Pancreas (tissue), 10 donors: ENCODE results near the gene FAM50B. TPM values are rescaled to one million over a fixed set of nuclear protein-coding genes. Genes with fewer than 3 reads are reported as not detected.

Experiments used
- ATAC-seq, 4 donors: fragments of 200-7000 bp; cut with Tn5 transposase; one replicate each; pipeline versions ENCODE4 v1.8.0 to v1.9.1; 2020; ENCODE audit warnings: mild to moderate bottlenecking in 4 of 4, moderate library complexity in 4 of 4
- DNase-seq, 6 donors: peaks; one replicate each; pipeline ENCODE4 v3.0.0-alpha.2; 2020
- FAIRE-seq: peaks from 2 replicates; lab custom pipeline; 2012; peaks lifted over from hg19 to GRCh38; lab: Jason Lieb, UNC
- H3K27ac ChIP-seq, 4 donors: fragments of 200-600 bp; sonication (generic); 1 replicate in 3 of 4; 2 replicates in 1 of 4; pipeline versions ENCODE4 v1.5.0 to v1.8.0; 2020
- H3K27me3 ChIP-seq, 4 donors: fragments of 200-600 bp; one replicate each; pipeline ENCODE4 v1.8.0; 2021
- H3K36me3 ChIP-seq, 3 donors: fragments of 200-600 bp; sonication (generic) in 1 of 3; one replicate each; pipeline versions ENCODE4 v1.5.0 to v1.8.0; 2020 to 2021
- H3K4me1 ChIP-seq, 3 donors: fragments of 200-600 bp; one replicate each; pipeline ENCODE4 v1.8.0; 2021
- H3K4me3 ChIP-seq, 4 donors: fragments of 200-600 bp; sonication (generic) in 2 of 4; one replicate each; pipeline versions ENCODE4 v1.5.0 to v1.8.0; 2020 to 2021
- H3K9me3 ChIP-seq, 4 donors: fragments of 200-600 bp; one replicate each; pipeline ENCODE4 v1.8.0; 2021
- CTCF ChIP-seq, 4 donors: fragments of 200-600 bp; sonication (generic) in 3 of 4; IDR thresholded peaks; one replicate each; pipeline versions ENCODE4 v1.5.0 to v1.8.0; 2021; ENCODE audit warnings: antibody characterized with exemption in 4 of 4
- WGBS, 2 donors: extraction: QIAGEN DNeasy Blood & Tissue Kit; methylation state at CpG; one replicate each; pipeline ENCODE4 v1.1.7; 2013; 5-methylcytosine and 5-hydroxymethylcytosine counted together
- intact Hi-C, 3 donors: fragments of 100-400 bp; cut with DNase I; formaldehyde crosslinking; loops; one replicate each; pipeline versions ENCODE4 v1.11.1 to v1.14.2; 2022
- polyA plus RNA-seq, 2 donors: library from polyadenylated mRNA; stranded (reverse); fragments of 200-250 nt; gene quantifications; one replicate each; pipeline ENCODE4 v1.2.3, GENCODE V29; 2013
- total RNA-seq, 6 donors: library from RNA; stranded (reverse); fragmentation: NEBNext Ultra II Directional in 4 of 6; extraction: Animal tissue kit (Norgen Biotek cat#: 25700) in 4 of 6; gene quantifications; one replicate each; pipeline versions ENCODE4 v1.2.1 to v1.2.4, GENCODE V29; 2021 to 2023
- donor health status: healthy with polysubstance abuse.
- donor health status: DM: no; HTN: no; CAD: no; lungs with moderate emphysema.
- donor health status: DM: no; HTN: no; CAD: no.
- donor health status: control.
- donor health status: control.
- donor health status: Bipolar disorder and iron deficiency.
- donor health status: DM: yes; HTN: yes; CAD: no.
- donor health status: DM: no; HTN: no; CAD: no.
- donor health status: DM: no; HTN: no; CAD: no.
- donor health status: DM: yes; HTN: yes; CAD: no.

Gene FAM50B
- total and polyA plus RNA-seq, 8 donors: 3.6 to 9.7 (median 5.9) TPM

DNA sequence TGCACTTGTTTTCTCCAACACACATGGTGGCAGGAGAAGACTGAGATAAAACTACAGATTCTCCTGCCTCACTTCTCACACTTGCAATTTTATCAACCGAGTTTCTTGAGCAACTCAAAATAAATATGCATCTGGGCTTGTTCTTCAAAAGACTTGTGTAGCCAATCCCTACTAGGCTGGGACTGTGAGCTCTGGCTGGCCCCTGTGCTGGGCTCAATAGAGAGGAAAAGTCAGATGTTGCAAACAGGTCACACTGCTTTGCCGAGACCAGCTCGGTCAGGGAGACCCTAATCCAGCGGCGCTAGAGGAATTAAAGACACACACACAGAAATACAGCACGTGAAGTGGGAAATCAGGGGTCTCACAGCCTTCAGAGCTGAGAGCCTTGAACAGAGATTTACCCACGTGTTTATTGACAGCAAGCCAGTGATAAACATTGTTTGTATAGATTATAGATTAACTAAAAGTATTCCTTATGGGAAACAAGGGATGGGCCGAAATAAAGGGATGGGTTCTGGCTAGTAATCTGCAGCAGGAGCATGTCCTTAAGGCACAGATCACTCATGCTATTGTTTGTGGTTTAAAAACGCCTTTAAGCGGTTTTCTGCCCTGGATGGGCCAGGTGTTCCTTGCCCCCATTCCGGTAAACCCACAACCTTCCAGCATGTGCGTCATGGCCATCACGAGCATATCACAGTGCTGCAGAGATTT, 32.7 kb downstream of the FAM50B start:
- H3K9me3 ChIP-seq: no peaks in the 10 kb centered on the region
- peaks cover 0 to 9% (median 0%) of the 10 kb centered on the region in 3 donors for H3K4me1 ChIP-seq
- no peak for DNase-seq
- TF ChIP-seq CTCF (IDR thresholded peaks at IDR 0.05): no peak
- H3K27me3 ChIP-seq: no peaks in the 10 kb centered on the region
- no peak overlapping the region for H3K27ac ChIP-seq
- 75 to 84% methylated on average over 13 of the region's 13 CpGs for WGBS, 2 donors
- ATAC-seq: no peak
- no peaks in the 10 kb centered on the region for H3K36me3 ChIP-seq
- intact Hi-C loops: loop anchor here in 1 of 3 donors (10.0 kb wide), 1 partner anchor 137 kb away; no protein-coding TSS in a partner anchor
- no peak for FAIRE-seq
- H3K4me3 ChIP-seq: no peak overlapping the region

DNA sequence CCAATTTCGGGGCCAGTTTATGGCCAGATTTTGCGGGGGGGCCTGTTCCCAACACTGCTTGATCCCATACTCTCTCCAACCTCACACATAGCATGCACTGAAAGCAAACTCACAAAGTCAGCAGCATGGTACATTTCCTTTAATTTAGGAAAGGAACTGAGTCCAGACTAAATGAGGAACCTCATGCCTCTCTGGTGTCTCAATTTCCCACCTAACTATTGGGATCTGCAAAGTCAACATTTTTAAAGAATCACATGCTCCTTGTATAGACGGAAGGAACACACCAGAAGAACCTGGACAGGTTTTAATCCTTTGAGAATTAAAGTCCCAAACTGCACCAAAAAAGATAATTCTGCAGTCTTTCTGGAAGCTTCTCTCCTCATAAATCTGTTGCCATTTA, 33.3 kb downstream of the FAM50B start:
- Histone ChIP-seq H3K36me3 (no peaks in the 10 kb centered on the region), H3K4me3 (no peak overlapping the region), H3K9me3 (no peaks in the 10 kb centered on the region), H3K27me3 (no peaks in the 10 kb centered on the region), H3K4me1 (peaks cover 0 to 9% (median 0%) of the 10 kb centered on the region in 3 donors), H3K27ac (no peak overlapping the region)
- WGBS, 2 donors: 73 to 77% methylated on average over 3 of the region's 3 CpGs
- ATAC-seq (peak in 1 of 4 donors; percentile 13), FAIRE-seq (no peak), DNase-seq (no peak)
- no peak for TF ChIP-seq CTCF (IDR thresholded peaks at IDR 0.05)
- intact Hi-C loops: loop anchor here in 1 of 3 donors (10.0 kb wide), 1 partner anchor 138 kb away; no protein-coding TSS in a partner anchor

DNA sequence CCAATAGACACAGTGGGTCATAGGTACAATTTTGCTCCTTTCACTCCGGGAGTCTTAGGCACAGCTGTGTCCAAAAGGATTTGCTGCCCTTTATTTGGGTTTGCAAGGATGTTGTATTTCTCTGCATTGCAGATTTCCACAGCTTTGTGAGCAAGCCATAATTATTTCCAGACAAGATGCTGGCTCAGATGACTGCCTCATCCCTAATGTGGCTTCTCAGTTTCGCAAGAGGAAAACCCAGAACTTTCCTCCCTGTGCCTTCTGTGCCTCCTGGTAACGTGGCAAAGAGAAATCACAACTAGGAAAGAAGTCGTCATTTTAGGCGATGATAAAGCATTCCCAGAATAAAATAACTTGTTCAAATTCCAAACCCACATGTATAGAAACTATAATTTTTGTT, 33.7 kb downstream of the FAM50B start:
- Histone ChIP-seq H3K36me3 (no peaks in the 10 kb centered on the region), H3K4me1 (peaks cover 0 to 9% (median 0%) of the 10 kb centered on the region in 3 donors), H3K27ac (peak overlapping the region in 1 of 4 donors; percentile 22), H3K4me3 (no peak overlapping the region), H3K9me3 (no peaks in the 10 kb centered on the region), H3K27me3 (no peaks in the 10 kb centered on the region)
- intact Hi-C loops: loop anchor here in 1 of 3 donors (10.0 kb wide), 1 partner anchor 138 kb away; no protein-coding TSS in a partner anchor
- peak in 3 of 4 donors; percentile 18 to 50 (median 45) for ATAC-seq
- TF ChIP-seq CTCF (IDR thresholded peaks at IDR 0.05): no peak
- no peak for DNase-seq
- no peak for FAIRE-seq
- 80 to 89% methylated on average over 5 of the region's 5 CpGs for WGBS, 2 donors

DNA sequence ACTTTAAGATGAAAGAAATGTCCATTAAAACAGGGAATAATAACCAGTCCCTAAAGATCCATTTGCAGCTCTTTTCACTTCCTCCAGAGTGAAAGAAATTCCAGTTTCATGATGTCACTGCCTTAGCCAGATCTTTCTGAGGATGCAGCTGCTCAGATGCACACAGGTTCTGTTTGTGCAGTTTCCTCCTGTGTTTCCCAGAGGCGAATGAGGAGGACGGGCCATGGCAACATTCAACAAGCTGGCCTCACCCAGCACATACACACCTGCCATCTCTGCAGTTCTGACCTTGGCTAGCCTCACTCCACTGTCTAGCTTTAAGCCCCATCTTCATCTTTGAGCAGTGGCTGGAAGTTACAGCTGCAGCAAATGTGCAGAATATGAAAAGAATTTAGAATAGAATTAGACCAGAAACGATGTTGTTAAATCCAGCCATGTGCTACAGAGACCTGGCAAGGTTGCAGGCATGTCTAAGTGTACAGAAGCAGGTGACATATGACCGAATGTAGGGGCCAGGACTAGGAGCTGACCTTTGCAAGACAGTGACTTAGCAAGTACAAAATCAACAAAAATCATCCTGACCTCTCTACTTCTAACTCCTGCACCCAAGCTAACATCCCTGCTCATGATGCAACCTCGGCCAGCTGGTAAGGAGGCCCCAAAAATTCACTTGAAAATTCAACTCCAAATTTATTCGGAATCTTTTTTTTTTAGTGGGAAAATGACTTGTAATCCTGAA, 35.0 kb downstream of the FAM50B start:
- DNase-seq (no peak), ATAC-seq (peak in 3 of 4 donors; percentile 69 to 78 (median 77)), FAIRE-seq (no peak)
- Histone ChIP-seq H3K4me1 (peaks cover 0 to 9% (median 0%) of the 10 kb centered on the region in 3 donors), H3K27me3 (no peaks in the 10 kb centered on the region), H3K36me3 (no peaks in the 10 kb centered on the region), H3K9me3 (no peaks in the 10 kb centered on the region), H3K4me3 (no peak overlapping the region), H3K27ac (peak overlapping the region in 1 of 4 donors; percentile 6)
- intact Hi-C loops: loop anchor here in 1 of 3 donors (10.0 kb wide), 1 partner anchor 139 kb away; no protein-coding TSS in a partner anchor
- WGBS, 2 donors: 55 to 59% methylated on average over 6 of the region's 6 CpGs
- no peak for TF ChIP-seq CTCF (IDR thresholded peaks at IDR 0.05)
